Suprapubic skin (tissue), 4 donors: ENCODE measurements around the gene CTNNA3. TPM values are rescaled to one million over a fixed set of nuclear protein-coding genes. Genes with fewer than 3 reads are reported as not detected.

Experiments
- DNase-seq, 2 donors: peaks; one replicate each; pipeline ENCODE4 v3.0.0-alpha.2; 2019; ENCODE audit warnings: low spot score in 2 of 2
- H3K27ac ChIP-seq: fragments of 200-600 bp; sonication (generic); one replicate; pipeline ENCODE4 v1.5.1; 2019
- H3K27me3 ChIP-seq: fragments of 200-600 bp; sonication (generic); one replicate; pipeline ENCODE4 v1.5.1; 2019
- H3K36me3 ChIP-seq: fragments of 200-600 bp; sonication (generic); one replicate; pipeline ENCODE4 v1.5.1; 2019
- H3K4me1 ChIP-seq: fragments of 200-600 bp; sonication (generic); one replicate; pipeline ENCODE4 v1.5.1; 2019
- H3K4me3 ChIP-seq: fragments of 200-600 bp; sonication (generic); one replicate; pipeline ENCODE4 v1.5.1; 2019; ENCODE audit warnings: mild to moderate bottlenecking
- H3K9me3 ChIP-seq: fragments of 200-600 bp; sonication (generic); one replicate; pipeline ENCODE4 v1.5.1; 2019
- CTCF ChIP-seq, 2 donors: fragments of 200-600 bp in 1 of 2; fragments of 450-650 bp in 1 of 2; sonication (generic) in 1 of 2; IDR thresholded peaks; one replicate each; pipeline ENCODE4 v1.5.1; 2016 to 2019; ENCODE audit warnings: antibody characterized with exemption in 2 of 2, mild to moderate bottlenecking in 1 of 2, moderate library complexity in 1 of 2
- EP300 ChIP-seq: sonication (generic); formaldehyde crosslinking; IDR thresholded peaks from one replicate; pipeline ENCODE4 v1.6.1; 2017; ENCODE audit warnings: antibody characterized with exemption
- POLR2A ChIP-seq, 2 donors: fragments of 450-650 bp; IDR thresholded peaks; one replicate each; pipeline ENCODE4 v1.6.1; 2017; ENCODE audit warnings: antibody characterized with exemption in 2 of 2, mild to moderate bottlenecking in 2 of 2, moderate library complexity in 2 of 2
- POLR2AphosphoS5 ChIP-seq, 3 donors: sonication (generic); formaldehyde crosslinking; IDR thresholded peaks; one replicate each; pipeline ENCODE4 v1.6.1; 2017; ENCODE audit warnings: antibody characterized with exemption in 3 of 3
- WGBS: methylation state at CpG from one replicate; pipeline ENCODE4 v1.1.5; 2018; 5-methylcytosine and 5-hydroxymethylcytosine counted together
- total RNA-seq, 4 donors: library from RNA; depleted of rRNA; stranded (reverse); fragments of >200 nt; gene quantifications; one replicate each; pipeline ENCODE4 v1.1.0, GENCODE V29; 2016

Gene CTNNA3
- total RNA-seq, 4 donors from 2014 or later, result 0.08 to 0.29 (median 0.21) TPM

DNA sequence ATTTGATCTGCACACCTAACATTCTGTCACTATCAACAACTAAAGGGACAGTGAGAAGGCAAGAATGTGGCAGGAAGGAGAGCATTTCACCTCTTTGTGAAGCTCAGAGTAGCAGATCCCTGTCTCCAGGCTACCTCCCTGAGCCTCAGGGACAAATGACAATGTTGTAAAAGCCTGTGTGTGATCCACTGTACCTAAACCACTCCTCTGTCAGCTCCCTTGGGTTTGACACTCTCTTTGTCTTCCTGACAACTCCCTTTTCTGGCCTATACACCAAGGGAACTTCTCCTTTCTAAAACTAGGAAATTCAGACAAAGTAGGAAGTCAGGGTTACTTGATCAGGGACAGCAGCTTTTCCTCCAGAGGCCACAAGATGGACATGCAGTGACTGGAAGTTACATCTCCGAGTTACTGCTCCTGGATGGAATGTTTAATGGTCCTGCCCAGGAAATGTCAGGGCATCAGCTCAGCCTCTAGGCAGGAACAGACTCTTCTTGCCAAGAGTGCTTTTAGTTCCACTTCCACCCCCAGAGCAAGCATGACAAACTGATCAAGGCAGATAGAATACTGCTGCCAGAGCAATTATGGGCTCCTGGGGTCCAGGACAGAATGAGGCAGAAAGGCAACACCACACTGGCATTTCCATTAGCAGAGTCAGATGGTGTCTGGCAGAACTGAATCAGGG lies 1784.7 kb downstream of the CTNNA3 start:
- Histone ChIP-seq H3K9me3 (no peaks in the 10 kb centered on the region), H3K4me1 (no peaks in the 10 kb centered on the region), H3K27ac (no peak overlapping the region), H3K4me3 (no peak overlapping the region), H3K27me3 (no peaks in the 10 kb centered on the region), H3K36me3 (no peaks in the 10 kb centered on the region)
- 33% methylated on average over 1 of the region's 1 CpG for WGBS
- no peak for DNase-seq
- TF ChIP-seq CTCF (IDR thresholded peaks at IDR 0.05) (no peak), POLR2AphosphoS5 (IDR thresholded peaks at IDR 0.05) (no peak)

DNA sequence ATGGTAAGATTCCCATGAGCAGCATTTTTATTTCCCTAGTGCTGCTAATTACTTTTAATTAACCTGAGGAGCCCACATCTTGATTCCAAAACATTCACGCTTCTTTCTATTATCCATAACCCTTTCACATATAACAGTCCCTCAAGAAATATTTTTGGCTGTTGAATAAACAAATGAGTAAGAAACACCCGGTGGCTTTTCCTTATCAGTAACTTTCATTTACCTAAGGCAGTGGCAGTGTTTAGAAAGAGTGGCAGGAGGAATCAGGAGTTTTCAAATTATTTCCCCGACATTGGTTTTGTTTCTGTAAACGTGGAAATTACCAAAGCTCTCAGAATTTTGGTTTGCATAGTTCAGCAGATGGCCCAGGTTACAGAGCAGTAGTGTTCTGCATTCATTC lies 1785.8 kb downstream of the CTNNA3 start:
- Histone ChIP-seq H3K36me3 (no peaks in the 10 kb centered on the region), H3K27me3 (no peaks in the 10 kb centered on the region), H3K9me3 (no peaks in the 10 kb centered on the region), H3K4me1 (no peaks in the 10 kb centered on the region), H3K4me3 (no peak overlapping the region), H3K27ac (no peak overlapping the region)
- no peak for DNase-seq
- TF ChIP-seq EP300 (no peak), POLR2A (IDR thresholded peaks at IDR 0.05) (no peak), CTCF (IDR thresholded peaks at IDR 0.05) (no peak), POLR2AphosphoS5 (IDR thresholded peaks at IDR 0.05) (no peak)
- 86% methylated on average over 4 of the region's 4 CpGs for WGBS

DNA sequence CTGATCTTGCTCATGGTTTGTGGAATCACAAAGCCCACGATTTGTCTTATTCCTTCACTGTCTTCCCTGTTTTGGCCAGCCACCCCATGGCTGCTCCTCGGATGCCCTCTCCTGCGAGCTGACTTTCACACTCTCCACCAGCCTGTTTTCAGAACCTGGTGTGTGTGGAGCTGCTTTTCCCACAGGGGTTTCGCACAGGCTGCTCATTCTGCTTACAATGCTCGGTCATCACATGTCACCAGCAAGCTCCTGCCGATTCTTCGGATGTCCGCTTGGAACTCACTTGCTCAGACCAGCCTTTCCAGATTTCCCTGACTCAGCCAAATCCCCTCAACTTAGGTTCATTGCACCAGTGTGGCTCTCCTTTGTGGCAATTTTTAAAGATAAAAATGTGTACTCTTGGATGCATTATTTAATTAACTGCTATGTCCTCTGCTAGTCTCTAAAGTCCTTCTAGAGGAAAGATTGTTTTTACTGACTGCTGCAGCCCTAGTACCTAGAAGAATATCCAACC lies 1788.7 kb downstream of the CTNNA3 start:
- TF ChIP-seq POLR2A (IDR thresholded peaks at IDR 0.05), result no peak
- no peak for TF ChIP-seq CTCF (IDR thresholded peaks at IDR 0.05)
- TF ChIP-seq POLR2AphosphoS5 (IDR thresholded peaks at IDR 0.05), result no peak
- no peak for TF ChIP-seq EP300
- Histone ChIP-seq H3K36me3 (no peaks in the 10 kb centered on the region), H3K27me3 (no peaks in the 10 kb centered on the region), H3K27ac (no peak overlapping the region), H3K4me1 (no peaks in the 10 kb centered on the region), H3K9me3 (no peaks in the 10 kb centered on the region), H3K4me3 (no peak overlapping the region)
- WGBS, result 73% methylated on average over 8 of the region's 8 CpGs
- no peak for DNase-seq

- no peaks in the 10 kb centered on the region for H3K27me3 ChIP-seq
- TF ChIP-seq POLR2A (IDR thresholded peaks at IDR 0.05), result no peak
- TF ChIP-seq CTCF (IDR thresholded peaks at IDR 0.05), result no peak
- no peak for TF ChIP-seq POLR2AphosphoS5 (IDR thresholded peaks at IDR 0.05)
- no peak for TF ChIP-seq EP300
- no peak for DNase-seq
- H3K4me1 ChIP-seq, result no peaks in the 10 kb centered on the region
- no peaks in the 10 kb centered on the region for H3K36me3 ChIP-seq
- no peaks in the 10 kb centered on the region for H3K9me3 ChIP-seq
- H3K4me3 ChIP-seq, result no peak overlapping the region
- WGBS, result 95% methylated on average over 4 of the region's 4 CpGs
- no peak overlapping the region for H3K27ac ChIP-seq
Measured at GRCh38 chr10:65903620-65904019, 1792.4 kb downstream of the CTNNA3 start.

DNA sequence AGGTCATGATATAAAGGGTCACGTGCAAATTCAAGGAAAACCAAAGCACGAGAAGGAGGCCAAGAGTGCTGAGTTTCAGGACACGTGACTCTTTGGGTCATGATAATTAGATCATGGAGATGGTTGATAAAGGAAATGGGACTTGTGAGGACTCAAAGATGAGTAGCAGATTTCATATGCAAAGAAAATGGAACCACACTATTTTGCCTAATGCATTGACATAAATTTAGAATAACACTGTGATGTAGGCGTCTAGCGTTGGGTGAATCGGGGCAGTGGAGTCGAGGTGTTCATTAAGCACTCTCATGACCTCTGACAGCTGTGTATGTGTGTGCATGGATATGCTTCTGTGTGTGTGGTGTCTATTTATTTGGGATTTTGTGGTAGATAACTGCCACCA lies 1795.7 kb downstream of the CTNNA3 start:
- no peaks in the 10 kb centered on the region for H3K36me3 ChIP-seq
- H3K4me3 ChIP-seq, result no peak overlapping the region
- 78% methylated on average over 7 of the region's 7 CpGs for WGBS
- H3K9me3 ChIP-seq, result no peaks in the 10 kb centered on the region
- no peaks in the 10 kb centered on the region for H3K27me3 ChIP-seq
- H3K4me1 ChIP-seq, result no peaks in the 10 kb centered on the region
- H3K27ac ChIP-seq, result no peak overlapping the region
- DNase-seq, result no peak
- no peak for TF ChIP-seq CTCF (IDR thresholded peaks at IDR 0.05)
- TF ChIP-seq EP300, result no peak
- TF ChIP-seq POLR2AphosphoS5 (IDR thresholded peaks at IDR 0.05), result no peak
- TF ChIP-seq POLR2A (IDR thresholded peaks at IDR 0.05), result no peak
